SK-N-SH (cell line): ENCODE data around the gene KDM2A. TPM values are rescaled to one million over a fixed set of nuclear protein-coding genes. Genes with fewer than 3 reads are reported as not detected.

Source experiments
- CTCF ChIA-PET: fragments of 300-600, 350-600 bp; formaldehyde crosslinking; extraction: SDS; loops from one replicate; lab custom pipeline; 2021; lab: Yijun Ruan, JAX
- POLR2A ChIA-PET: fragments of 350-600 bp; sonication (Branson Sonifier 250); formaldehyde crosslinking; extraction: SDS; loops from one replicate; lab custom pipeline; 2020; ENCODE audit warnings: antibody characterized with exemption, inconsistent platforms; lab: Yijun Ruan, JAX
- DNase-seq: peaks from one replicate; pipeline ENCODE4 v3.0.0; 2012
- H2AFZ ChIP-seq: fragments of 200-600 bp; sonication (generic); 2 replicates; pipeline ENCODE4 v1.8.1; 2016; ENCODE audit warnings: antibody characterized with exemption, mild to moderate bottlenecking, low read depth
- H3F3A ChIP-seq: fragments of 200-600 bp; sonication (generic); replicated peaks from 2 replicates; pipeline ENCODE3; 2016; ENCODE audit warnings: antibody characterized with exemption, mild to moderate bottlenecking; ENCODE audit not compliant: insufficient read depth
- H3K27ac ChIP-seq, 2 experiments: fragments of 200-500 bp in 1 of 2; fragments of 200-600 bp in 1 of 2; sonication (Bioruptor generic) in 1 of 2; sonication (generic), shearing (Covaris generic) in 1 of 2; 2 replicates each; pipeline versions ENCODE4 v1.5.1 to v1.6.1; 2014 to 2016; ENCODE audit warnings: low read depth in 2 of 2, inconsistent platforms in 1 of 2, low read length in 1 of 2, mild to moderate bottlenecking in 1 of 2, mixed read lengths in 1 of 2
- H3K27me3 ChIP-seq: fragments of 200-600 bp; sonication (generic), shearing (Covaris generic); 2 replicates; pipeline ENCODE4 v1.6.1; 2016; ENCODE audit warnings: mixed run types; ENCODE audit not compliant: insufficient read depth
- H3K36me3 ChIP-seq, 2 experiments: fragments of 200-500 bp in 1 of 2; fragments of 200-600 bp in 1 of 2; sonication (Bioruptor generic) in 1 of 2; sonication (generic) in 1 of 2; replicated peaks in 1 of 2; 2 replicates each; pipeline versions ENCODE3 to v1.5.1; 2014 to 2016; ENCODE audit warnings: low read length in 1 of 2, mild to moderate bottlenecking in 1 of 2; ENCODE audit not compliant: insufficient read depth in 2 of 2, control insufficient read depth in 1 of 2
- H3K4me1 ChIP-seq, 2 experiments: fragments of 200-500 bp in 1 of 2; fragments of 200-600 bp in 1 of 2; sonication (Bioruptor generic) in 1 of 2; sonication (generic), shearing (Covaris generic) in 1 of 2; 2 replicates each; pipeline versions ENCODE4 v1.5.1 to v1.6.1; 2014 to 2016; ENCODE audit warnings: low read depth in 1 of 2, low read length in 1 of 2, mixed run types in 1 of 2; ENCODE audit not compliant: insufficient read depth in 2 of 2, control insufficient read depth in 1 of 2
- H3K4me2 ChIP-seq: fragments of 200-600 bp; sonication (generic), shearing (Covaris generic); 2 replicates; pipeline ENCODE4 v1.6.1; 2017; ENCODE audit warnings: mixed run types
- H3K4me3 ChIP-seq, 2 experiments: fragments of 200-500 bp in 1 of 2; fragments of 200-600 bp in 1 of 2; sonication (Bioruptor generic) in 1 of 2; sonication (generic), shearing (Covaris generic) in 1 of 2; 2 replicates each; pipeline versions ENCODE4 v1.5.1 to v1.8.1; 2014 to 2016; ENCODE audit warnings: low read depth in 2 of 2, inconsistent platforms in 1 of 2, low read length in 1 of 2, mild to moderate bottlenecking in 1 of 2, mixed read lengths in 1 of 2, moderate library complexity in 1 of 2
- H3K79me2 ChIP-seq: fragments of 200-600 bp; sonication (generic); 2 replicates; pipeline ENCODE4 v1.8.1; 2017; ENCODE audit warnings: mild to moderate bottlenecking; ENCODE audit not compliant: insufficient read depth
- H3K9ac ChIP-seq: fragments of 200-600 bp; sonication (generic); 2 replicates; pipeline ENCODE4 v1.6.1; 2017; ENCODE audit warnings: mixed run types
- H3K9me2 ChIP-seq: fragments of 200-600 bp; sonication (generic); 2 replicates; pipeline ENCODE4 v1.6.1; 2017; ENCODE audit warnings: mixed run types
- H3K9me3 ChIP-seq: fragments of 200-600 bp; sonication (generic); 2 replicates; pipeline ENCODE4 v1.6.1; 2017; ENCODE audit warnings: mixed run types, mild to moderate bottlenecking, moderate library complexity
- H4K20me1 ChIP-seq: fragments of 200-600 bp; sonication (generic); 2 replicates; pipeline ENCODE4 v1.6.1; 2017; ENCODE audit warnings: mild to moderate bottlenecking, mixed run types; ENCODE audit not compliant: insufficient read depth
- CHD2 ChIP-seq: fragments of 150-350 bp; IDR thresholded peaks from 2 replicates; pipeline ENCODE4 v1.6.1; 2018; ENCODE audit warnings: low read length; ENCODE audit not compliant: partially characterized antibody
- ELF1 ChIP-seq: IDR thresholded peaks from 2 replicates; pipeline ENCODE4 v1.4.0; 2012
- EZH2phosphoT487 ChIP-seq: fragments of 200-600 bp; sonication (generic); IDR thresholded peaks from 2 replicates; pipeline ENCODE4 v1.6.1; 2017; ENCODE audit warnings: low read depth, mixed run types, mild to moderate bottlenecking, antibody characterized with exemption, moderate library complexity, borderline replicate concordance
- FOSL2 ChIP-seq: IDR thresholded peaks from 2 replicates; pipeline ENCODE4 v1.4.0; 2012; ENCODE audit warnings: low read depth, mild to moderate bottlenecking, moderate library complexity, borderline replicate concordance
- FOXM1 ChIP-seq: IDR thresholded peaks from 2 replicates; pipeline ENCODE4 v1.4.0; 2012; ENCODE audit warnings: low read depth, mild to moderate bottlenecking
- IRF3 ChIP-seq: fragments of 150-350 bp; IDR thresholded peaks from 2 replicates; pipeline ENCODE4 v1.6.1; 2016; ENCODE audit warnings: mild to moderate bottlenecking, low read depth, low read length
- JUND ChIP-seq: IDR thresholded peaks from 2 replicates; pipeline ENCODE4 v1.4.0; 2012
- MAX ChIP-seq: IDR thresholded peaks from 2 replicates; pipeline ENCODE4 v1.4.0; 2012; ENCODE audit warnings: low read depth
- NFIC ChIP-seq: IDR thresholded peaks from 2 replicates; pipeline ENCODE4 v1.4.0; 2012; ENCODE audit warnings: borderline replicate concordance
- POLR2AphosphoS5 ChIP-seq: IDR thresholded peaks from 2 replicates; pipeline ENCODE4 v1.6.1; 2012; ENCODE audit warnings: low read depth, low read length
- RAD21 ChIP-seq: IDR thresholded peaks from 2 replicates; pipeline ENCODE4 v1.6.1; 2012; ENCODE audit warnings: mild to moderate bottlenecking, low read length
- RFX5 ChIP-seq: IDR thresholded peaks from 2 replicates; pipeline ENCODE4 v1.6.1; 2012; ENCODE audit warnings: mild to moderate bottlenecking, improper control_type of control experiment, low read length
- RXRA ChIP-seq: IDR thresholded peaks from 2 replicates; pipeline ENCODE4 v1.4.0; 2012; ENCODE audit warnings: low read depth, mild to moderate bottlenecking, borderline replicate concordance
- SIN3A ChIP-seq: IDR thresholded peaks from 2 replicates; pipeline ENCODE4 v1.6.1; 2012; ENCODE audit warnings: low read depth, mild to moderate bottlenecking, low read length, moderate library complexity, borderline replicate concordance
- TAF1 ChIP-seq: IDR thresholded peaks from 2 replicates; pipeline ENCODE4 v1.6.1; 2012; ENCODE audit warnings: low read depth, mild to moderate bottlenecking, low read length, moderate library complexity, borderline replicate concordance
- TCF12 ChIP-seq: IDR thresholded peaks from 2 replicates; pipeline ENCODE4 v1.4.0; 2012
- TEAD4 ChIP-seq: IDR thresholded peaks from 2 replicates; pipeline ENCODE4 v1.4.0; 2012; ENCODE audit warnings: mild to moderate bottlenecking, borderline replicate concordance; ENCODE audit not compliant: insufficient read depth
- ZBTB33 ChIP-seq: IDR thresholded peaks from 2 replicates; pipeline ENCODE4 v1.4.0; 2012; ENCODE audit warnings: low read depth, borderline replicate concordance
- WGBS: methylation state at CpG from one replicate; pipeline ENCODE4 v1.1.6; 2017; ENCODE audit warnings: low lambda C conversion rate; 5-methylcytosine and 5-hydroxymethylcytosine counted together
- polyA plus RNA-seq, 3 experiments: library from polyadenylated mRNA; depleted of rRNA; stranded (reverse); fragments of >200 nt; gene quantifications; 2 replicates each; pipeline ENCODE4 v1.2.3, GENCODE V29; 2012

KDM2A gene
- polyA plus RNA-seq, 1 of the 3 experiments (the other 2 are of a cell fraction) = 28.4 TPM

- Histone ChIP-seq H3K27ac (no peak overlapping the region; a peak in 1 of 4 replicates), H3K9me2 (no peaks in the 10 kb centered on the region), H2AFZ (no peak overlapping the region), H3K79me2 (peaks cover 15% of the 10 kb centered on the region)
- POLR2A ChIA-PET = no interaction called here
- DNase-seq = no peak
- TF ChIP-seq CHD2 = no peak
- no peak for TF ChIP-seq RAD21
- no peak for TF ChIP-seq RFX5
- no peak for TF ChIP-seq IRF3
- no peak for TF ChIP-seq TCF12
- TF ChIP-seq MAX = no peak
- TF ChIP-seq JUND = no peak
- no peak for TF ChIP-seq FOXM1
- TF ChIP-seq NFIC = no peak
- no peak for TF ChIP-seq TEAD4
- TF ChIP-seq FOSL2 = no peak
- TF ChIP-seq POLR2AphosphoS5 = no peak
- TF ChIP-seq SIN3A = no peak
- no peak for TF ChIP-seq TAF1
- no peak for TF ChIP-seq ZBTB33
- no peak for TF ChIP-seq EZH2phosphoT487
- TF ChIP-seq RXRA = no peak
- TF ChIP-seq ELF1 = no peak
- TF ChIP-seq, all 33 proteins: peak for 0
- Histone ChIP-seq H4K20me1 (no peaks in the 10 kb centered on the region), H3K27me3 (no peaks in the 10 kb centered on the region), H3K4me2 (no peak overlapping the region), H3K9me3 (no peaks in the 10 kb centered on the region), H3F3A (peaks cover 13% of the 10 kb centered on the region), H3K4me1 (peaks cover 9 to 27% of the 10 kb centered on the region in 2 experiments; a peak in 3 of 4 replicates), H3K9ac (no peak overlapping the region), H3K4me3 (no peak overlapping the region), H3K36me3 (peaks cover 3 to 46% of the 10 kb centered on the region in 2 experiments)
- 94% methylated on average over 29 of the region's 39 CpGs for WGBS
- CTCF ChIA-PET = interaction anchor here (0.7 to 4.4 kb wide), 4 partner anchors 21 to 929 kb away, joined by 3 to 37 read pairs (median 3); no protein-coding TSS in a partner anchor
These were observed 166.8 kb downstream of the KDM2A start for GRCh38 chr11:67285541-67286498.
